NCI-H2227 (cell line): ENCODE data around the gene DLG2.
"Not testable (repeated sequence)": the region's sequence is repeated elsewhere in the genome, so short reads cannot be mapped to it uniquely, and the experiment has no call there.

ENCODE experiments used
- DNase-seq: peaks from one replicate; lab custom pipeline; 2025; ENCODE audit not compliant: unreplicated experiment; lab: John Stamatoyannopoulos, UW

The DLG2 gene

GRCh38 chr11:85472953-85473352 is 154.2 kb downstream of the DLG2 start:
- no peak for DNase-seq

- no peak for DNase-seq
These were observed 162.9 kb downstream of the DLG2 start for GRCh38 chr11:85464283-85464682.

GRCh38 chr11:85459304-85459703 is 167.8 kb downstream of the DLG2 start:
- no peak for DNase-seq

- no peak for DNase-seq
These were observed 182.7 kb downstream of the DLG2 start for GRCh38 chr11:85444479-85444878.

- DNase-seq = no peak
These were observed 186.9 kb downstream of the DLG2 start for GRCh38 chr11:85440273-85440672.

GRCh38 chr11:85438328-85438727 is 188.8 kb downstream of the DLG2 start:
- no peak for DNase-seq

GRCh38 chr11:85431319-85431718 is 195.8 kb downstream of the DLG2 start:
- DNase-seq = no peak

- DNase-seq = no peak
These were observed 203.3 kb downstream of the DLG2 start for GRCh38 chr11:85423794-85424193.

- DNase-seq = peak; percentile 2
These were observed 203.8 kb downstream of the DLG2 start for GRCh38 chr11:85423316-85423715.

- DNase-seq = no peak
These were observed 213.0 kb downstream of the DLG2 start for GRCh38 chr11:85414175-85414574.

GRCh38 chr11:85407648-85408047 is 219.5 kb downstream of the DLG2 start:
- DNase-seq = no peak

GRCh38 chr11:85406841-85407240 is 220.3 kb downstream of the DLG2 start:
- DNase-seq = no peak

GRCh38 chr11:85406316-85406715 is 220.8 kb downstream of the DLG2 start:
- no peak for DNase-seq

- DNase-seq = peak; percentile 0
These were observed 231.6 kb downstream of the DLG2 start for GRCh38 chr11:85395515-85396055.

- no peak for DNase-seq
These were observed 232.9 kb downstream of the DLG2 start for GRCh38 chr11:85394283-85394682.

- no peak for DNase-seq
These were observed 236.0 kb downstream of the DLG2 start for GRCh38 chr11:85391141-85391540.

GRCh38 chr11:85385547-85385946 is 241.6 kb downstream of the DLG2 start:
- no peak for DNase-seq

GRCh38 chr11:85385111-85385510 is 242.0 kb downstream of the DLG2 start:
- no peak for DNase-seq

GRCh38 chr11:85379066-85379465 is 248.1 kb downstream of the DLG2 start:
- DNase-seq = no peak

GRCh38 chr11:85377901-85378300 is 249.2 kb downstream of the DLG2 start:
- no peak for DNase-seq

GRCh38 chr11:85359859-85360258 is 267.3 kb downstream of the DLG2 start:
- no peak for DNase-seq

GRCh38 chr11:85355921-85356320 is 271.2 kb downstream of the DLG2 start:
- no peak for DNase-seq

- not testable (repeated sequence) for DNase-seq
These were observed 277.6 kb downstream of the DLG2 start for GRCh38 chr11:85349539-85349938.

- DNase-seq = no peak
These were observed 278.2 kb downstream of the DLG2 start for GRCh38 chr11:85348945-85349344.
